DND-41 (cell line): ENCODE measurements around the gene MOB4.

ENCODE experiments used
- ATAC-seq: fragments of 200-7000 bp; cut with Tn5 transposase; 3 replicates; pipeline ENCODE4 v1.9.1; 2021; ENCODE audit warnings: low read depth; ENCODE audit not compliant: insufficient read depth
- DNase-seq: peaks from one replicate; pipeline ENCODE4 v3.0.0-alpha.2; 2020
- H2AFZ ChIP-seq: 2 replicates; pipeline ENCODE4 v1.6.0; 2012; ENCODE audit warnings: low read depth, low read length
- H3K27ac ChIP-seq: 2 replicates; pipeline ENCODE4 v1.5.1; 2012; ENCODE audit warnings: low read length, inconsistent platforms
- H3K27me3 ChIP-seq: fragments of 200-600 bp; sonication (generic); 2 replicates; pipeline ENCODE4 v1.6.0; 2012; ENCODE audit warnings: low read length, mild to moderate bottlenecking, inconsistent platforms; ENCODE audit not compliant: insufficient read depth, poor library complexity
- H3K36me3 ChIP-seq: 2 replicates; pipeline ENCODE4 v1.5.1; 2012; ENCODE audit warnings: low read length, inconsistent platforms; ENCODE audit not compliant: insufficient read depth
- H3K4me1 ChIP-seq: 2 replicates; pipeline ENCODE4 v1.5.1; 2012; ENCODE audit warnings: mild to moderate bottlenecking, low read length; ENCODE audit not compliant: insufficient read depth
- H3K4me2 ChIP-seq: 2 replicates; pipeline ENCODE4 v1.6.0; 2012; ENCODE audit warnings: mild to moderate bottlenecking, moderate library complexity, low read length, inconsistent platforms; ENCODE audit not compliant: insufficient read depth
- H3K4me3 ChIP-seq, 2 experiments: fragments of 200-600 bp in 1 of 2; shearing (Covaris generic) in 1 of 2; 2 replicates each; pipeline ENCODE4 v1.5.1; 2012 to 2016; ENCODE audit warnings: inconsistent platforms in 2 of 2, low read length in 2 of 2, mild to moderate bottlenecking in 2 of 2, low read depth in 1 of 2, moderate library complexity in 1 of 2
- H3K79me2 ChIP-seq: 2 replicates; pipeline ENCODE4 v1.6.0; 2012; ENCODE audit warnings: low read length, inconsistent platforms; ENCODE audit not compliant: insufficient read depth
- H3K9ac ChIP-seq: 2 replicates; pipeline ENCODE4 v1.6.0; 2012; ENCODE audit warnings: low read depth, mild to moderate bottlenecking, inconsistent platforms, low read length, moderate library complexity
- H3K9me3 ChIP-seq: 2 replicates; pipeline ENCODE4 v1.5.1; 2012; ENCODE audit warnings: low read length, moderate library complexity, mild to moderate bottlenecking, inconsistent platforms; ENCODE audit not compliant: insufficient read depth, severe bottlenecking
- H4K20me1 ChIP-seq: 2 replicates; pipeline ENCODE4 v1.6.0; 2012; ENCODE audit warnings: low read length; ENCODE audit not compliant: insufficient read depth
- CTCF ChIP-seq: IDR thresholded peaks from 2 replicates; pipeline ENCODE4 v1.5.1; 2012; ENCODE audit warnings: borderline replicate concordance, low read length, moderate library complexity, mild to moderate bottlenecking; ENCODE audit not compliant: poor library complexity, severe bottlenecking; ENCODE audit errors: extremely low read depth
- EZH2 ChIP-seq: IDR thresholded peaks from 3 replicates; pipeline ENCODE4 v1.6.1; 2012; ENCODE audit warnings: borderline replicate concordance, low read depth, mild to moderate bottlenecking, moderate library complexity, low read length, inconsistent platforms; ENCODE audit not compliant: severe bottlenecking

MOB4 gene

DNA sequence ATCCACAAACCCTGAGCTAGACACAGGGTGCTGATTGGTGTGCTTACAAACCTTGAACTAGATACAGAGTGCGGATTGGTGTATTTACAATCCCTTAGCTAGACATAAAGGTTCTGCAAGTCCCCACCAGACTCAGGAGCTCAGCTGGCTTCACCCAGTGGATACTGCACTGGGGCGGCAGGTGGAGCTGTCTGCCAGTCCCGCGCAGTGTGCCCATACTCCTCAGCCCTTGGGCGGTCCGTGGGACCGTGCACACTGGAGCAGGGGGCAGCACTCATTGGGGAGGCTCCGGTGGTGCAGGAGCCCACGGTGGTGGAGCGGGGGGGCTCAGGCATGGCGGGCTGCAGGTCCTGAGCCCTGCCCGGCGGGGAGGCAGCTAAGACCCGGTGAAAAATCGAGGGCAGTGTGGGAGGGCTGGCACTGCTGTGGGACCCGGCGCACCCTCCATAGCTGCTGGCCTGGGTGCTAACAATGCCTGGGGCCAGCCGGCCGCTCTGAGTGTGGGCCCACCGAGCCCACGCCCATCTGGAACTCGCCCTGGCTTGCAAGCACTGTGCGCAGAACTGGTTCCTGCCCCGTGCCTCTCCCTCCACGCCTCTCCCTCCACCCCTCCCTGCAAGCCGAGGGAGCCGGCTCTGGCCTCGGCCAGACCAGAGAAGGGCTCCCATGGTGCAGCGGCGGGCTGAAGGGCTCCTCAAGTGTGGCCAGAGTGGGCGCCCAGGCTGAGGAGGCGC lies 75.6 kb downstream of the MOB4 start:
- H3K9ac ChIP-seq = no peak overlapping the region
- H3K4me3 ChIP-seq = no peak overlapping the region
- peaks cover 7% of the 10 kb centered on the region for H3K27me3 ChIP-seq
- H4K20me1 ChIP-seq = no peaks in the 10 kb centered on the region
- no peaks in the 10 kb centered on the region for H3K9me3 ChIP-seq
- no peak overlapping the region for H3K27ac ChIP-seq
- no peak for TF ChIP-seq CTCF
- TF ChIP-seq EZH2 = no peak
- H3K4me1 ChIP-seq = no peaks in the 10 kb centered on the region
- no peak overlapping the region for H3K4me2 ChIP-seq
- H3K79me2 ChIP-seq = no peaks in the 10 kb centered on the region
- ATAC-seq = no peak
- H3K36me3 ChIP-seq = no peaks in the 10 kb centered on the region
- DNase-seq = no peak
- H2AFZ ChIP-seq = no peak overlapping the region

DNA sequence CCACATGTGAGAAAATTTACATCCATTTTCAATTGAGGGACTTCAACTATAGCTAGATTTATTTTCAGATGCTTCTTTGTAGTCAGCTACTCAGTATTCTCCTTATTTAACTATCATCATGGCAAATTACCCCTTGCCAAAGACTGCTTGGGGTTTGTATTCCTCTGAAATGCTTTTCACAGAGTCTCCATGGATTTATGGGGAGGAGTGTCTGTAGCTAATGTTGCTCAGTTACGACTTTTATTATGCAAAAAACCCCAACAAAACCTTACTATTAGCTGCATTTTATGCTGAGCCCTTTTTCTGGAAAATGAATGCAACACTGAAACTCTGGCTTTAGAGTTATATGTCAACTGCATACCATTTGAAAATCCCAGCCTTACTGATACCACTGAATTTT lies 80.9 kb downstream of the MOB4 start:
- H4K20me1 ChIP-seq = no peaks in the 10 kb centered on the region
- no peaks in the 10 kb centered on the region for H3K4me1 ChIP-seq
- no peak overlapping the region for H3K4me2 ChIP-seq
- no peaks in the 10 kb centered on the region for H3K9me3 ChIP-seq
- ATAC-seq (no peak), DNase-seq (no peak)
- H3K79me2 ChIP-seq = no peaks in the 10 kb centered on the region
- no peak overlapping the region for H2AFZ ChIP-seq
- H3K4me3 ChIP-seq = no peak overlapping the region
- H3K27ac ChIP-seq = no peak overlapping the region
- H3K9ac ChIP-seq = no peak overlapping the region
- TF ChIP-seq CTCF = no peak
- no peak for TF ChIP-seq EZH2
- no peaks in the 10 kb centered on the region for H3K36me3 ChIP-seq
- H3K27me3 ChIP-seq = peaks cover 11% of the 10 kb centered on the region

DNA sequence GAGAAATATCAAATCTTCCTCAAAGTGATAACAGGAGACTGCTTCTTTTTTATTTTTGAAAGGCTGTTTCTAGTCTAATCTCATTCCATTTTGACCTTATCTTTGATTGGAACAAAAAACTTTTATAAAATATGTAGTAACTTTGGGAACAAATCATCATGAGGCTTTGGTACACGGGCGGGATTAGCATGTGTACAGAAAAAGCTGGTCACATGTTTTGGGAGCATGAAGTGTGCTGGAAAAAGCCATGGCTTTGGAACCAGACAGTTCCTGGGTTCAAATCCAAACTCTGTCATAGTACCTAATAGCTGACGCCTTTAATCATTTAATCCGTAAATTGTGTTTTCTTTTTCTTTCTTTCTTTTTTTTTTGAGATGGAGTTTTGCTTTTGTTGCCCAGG lies 81.3 kb downstream of the MOB4 start:
- ATAC-seq (no peak), DNase-seq (no peak)
- H3K9ac ChIP-seq = no peak overlapping the region
- H3K4me3 ChIP-seq = no peak overlapping the region
- peaks cover 11% of the 10 kb centered on the region for H3K27me3 ChIP-seq
- TF ChIP-seq CTCF = no peak
- no peak for TF ChIP-seq EZH2
- no peaks in the 10 kb centered on the region for H3K9me3 ChIP-seq
- H3K36me3 ChIP-seq = no peaks in the 10 kb centered on the region
- H3K4me1 ChIP-seq = no peaks in the 10 kb centered on the region
- no peak overlapping the region for H3K27ac ChIP-seq
- no peak overlapping the region for H2AFZ ChIP-seq
- no peak overlapping the region for H3K4me2 ChIP-seq
- no peaks in the 10 kb centered on the region for H3K79me2 ChIP-seq
- no peaks in the 10 kb centered on the region for H4K20me1 ChIP-seq
